ENCODE measurements around the gene XRRA1. TPM values are rescaled to one million over a fixed set of nuclear protein-coding genes. Genes with fewer than 3 reads are reported as not detected.

The XRRA1 gene
- total RNA-seq, 1 experiment from 2014 or later: 49.6 TPM

DNA sequence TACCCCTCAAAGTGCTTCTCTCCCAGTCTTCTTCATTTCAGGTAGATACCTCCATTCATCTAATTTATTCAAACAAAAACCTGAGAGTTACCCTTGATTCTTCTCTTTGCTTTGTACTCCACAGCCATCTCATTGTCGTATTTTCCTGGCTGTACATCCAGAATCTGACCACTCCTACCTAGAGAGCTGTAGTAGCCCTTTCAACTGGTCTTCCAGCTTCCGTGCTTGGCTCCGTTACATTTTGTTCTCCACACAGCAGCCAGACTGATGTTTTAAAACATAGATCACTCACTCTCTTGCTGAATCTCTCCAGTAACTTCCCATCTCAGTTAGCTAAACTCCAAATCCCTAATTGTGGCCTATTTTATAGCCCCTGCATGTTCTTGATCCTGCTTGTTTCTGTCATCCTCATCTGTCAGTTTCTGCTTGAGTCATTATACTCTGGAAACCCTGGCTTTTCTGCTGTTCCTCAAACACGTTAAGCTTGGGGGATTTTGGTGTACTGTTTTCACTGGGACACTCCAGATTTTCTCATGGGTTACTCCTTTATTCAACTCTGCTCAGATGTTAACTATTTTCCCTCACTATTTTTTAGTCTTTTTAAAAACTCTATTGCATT lies 7.6 kb upstream of the XRRA1 start:
- peaks cover 34% of the 10 kb centered on the region for H3K36me3 Mint-ChIP-seq (ENCODE audit: insufficient read depth, unreplicated experiment)
- no peaks in the 10 kb centered on the region for H3K9me3 Mint-ChIP-seq (ENCODE audit: unreplicated experiment)
- POLR2A ChIA-PET: interaction anchor here (0.6 to 1.1 kb wide), 2 partner anchors 8 to 353 kb away, joined by 3 to 8 read pairs; partner anchors contain the start of genes SPCS2 and XRRA1
- H3K4me3 Mint-ChIP-seq (ENCODE audit: unreplicated experiment): no peak overlapping the region
- no TSS peak for BruUV-seq (replicated peaks)
- peaks cover 48% of the 10 kb centered on the region for H3K4me1 Mint-ChIP-seq (ENCODE audit: insufficient read depth, unreplicated experiment)
- intact Hi-C loops (cut with micrococcal nuclease): no loop called here
- CTCF ChIA-PET: interaction anchor here (0.5 to 1.0 kb wide), 4 partner anchors 27 to 750 kb away, joined by 3 read pairs; no protein-coding TSS in a partner anchor
- DNase-seq (ENCODE audit: unreplicated experiment): no peak
- H3K27me3 Mint-ChIP-seq (ENCODE audit: insufficient read depth, unreplicated experiment): no peaks in the 10 kb centered on the region
- no peak for TF ChIP-seq CTCF (IDR thresholded peaks at IDR 0.05; ENCODE audit: unreplicated experiment)
- H3K27ac Mint-ChIP-seq (ENCODE audit: low read depth, unreplicated experiment): no peak overlapping the region

DNA sequence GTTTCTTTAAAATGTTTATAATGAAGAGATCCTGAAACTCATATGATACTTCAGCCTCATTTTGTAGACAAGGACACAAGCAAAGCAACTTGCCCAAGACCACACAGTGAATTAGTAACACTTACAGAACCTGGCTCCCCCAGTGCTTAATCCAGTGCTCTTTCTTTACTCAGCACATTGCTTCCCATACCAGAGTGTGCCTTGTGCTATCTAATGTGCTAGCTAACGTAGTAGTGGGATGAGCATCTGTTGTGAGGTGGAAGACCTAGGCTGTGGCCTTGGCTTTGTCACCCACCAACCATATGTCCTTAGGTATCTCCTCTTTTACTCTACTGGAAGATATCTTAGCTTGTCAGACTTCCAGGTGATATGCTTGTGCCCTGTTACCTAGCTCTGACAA lies 5.3 kb upstream of the XRRA1 start:
- no peak for TF ChIP-seq CTCF (IDR thresholded peaks at IDR 0.05; ENCODE audit: unreplicated experiment)
- BruUV-seq (replicated peaks): no TSS peak
- CTCF ChIA-PET: interaction anchor here (0.6 to 1.0 kb wide), 2 partner anchors 24 to 215 kb away, joined by 4 read pairs; no protein-coding TSS in a partner anchor
- POLR2A ChIA-PET: interaction anchor here (0.7 to 1.8 kb wide), 3 partner anchors 12 to 39 kb away, joined by 3 to 5 read pairs (median 3); no protein-coding TSS in a partner anchor
- Mint-ChIP-seq H3K4me1 (ENCODE audit: insufficient read depth, unreplicated experiment) (peaks cover 48% of the 10 kb centered on the region), H3K27ac (ENCODE audit: low read depth, unreplicated experiment) (no peak overlapping the region), H3K4me3 (ENCODE audit: unreplicated experiment) (no peak overlapping the region), H3K36me3 (ENCODE audit: insufficient read depth, unreplicated experiment) (peaks cover 28% of the 10 kb centered on the region), H3K9me3 (ENCODE audit: unreplicated experiment) (no peaks in the 10 kb centered on the region), H3K27me3 (ENCODE audit: insufficient read depth, unreplicated experiment) (no peaks in the 10 kb centered on the region)
- intact Hi-C loops (cut with micrococcal nuclease): no loop called here
- DNase-seq (ENCODE audit: unreplicated experiment): no peak

- intact Hi-C loops (cut with micrococcal nuclease): no loop called here
- Mint-ChIP-seq H3K4me3 (ENCODE audit: unreplicated experiment) (no peak overlapping the region), H3K27ac (ENCODE audit: low read depth, unreplicated experiment) (no peak overlapping the region), H3K4me1 (ENCODE audit: insufficient read depth, unreplicated experiment) (peaks cover 41% of the 10 kb centered on the region), H3K36me3 (ENCODE audit: insufficient read depth, unreplicated experiment) (peaks cover 21% of the 10 kb centered on the region), H3K27me3 (ENCODE audit: insufficient read depth, unreplicated experiment) (no peaks in the 10 kb centered on the region), H3K9me3 (ENCODE audit: unreplicated experiment) (no peaks in the 10 kb centered on the region)
- ChIA-PET POLR2A (interaction anchor here (0.9 to 1.8 kb wide), 3 partner anchors 12 to 40 kb away, joined by 3 to 7 read pairs (median 5); partner anchors contain the start of gene NEU3), CTCF (interaction anchor here (1.0 kb wide), 1 partner anchor 23 kb away, joined by 4 read pairs; no protein-coding TSS in a partner anchor)
- no TSS peak for BruUV-seq (replicated peaks)
- TF ChIP-seq CTCF (IDR thresholded peaks at IDR 0.05; ENCODE audit: unreplicated experiment): no peak
- no peak for DNase-seq (ENCODE audit: unreplicated experiment)
Observed at GRCh38 chr11:74953451-74953850, 4.6 kb upstream of the XRRA1 start.

DNA sequence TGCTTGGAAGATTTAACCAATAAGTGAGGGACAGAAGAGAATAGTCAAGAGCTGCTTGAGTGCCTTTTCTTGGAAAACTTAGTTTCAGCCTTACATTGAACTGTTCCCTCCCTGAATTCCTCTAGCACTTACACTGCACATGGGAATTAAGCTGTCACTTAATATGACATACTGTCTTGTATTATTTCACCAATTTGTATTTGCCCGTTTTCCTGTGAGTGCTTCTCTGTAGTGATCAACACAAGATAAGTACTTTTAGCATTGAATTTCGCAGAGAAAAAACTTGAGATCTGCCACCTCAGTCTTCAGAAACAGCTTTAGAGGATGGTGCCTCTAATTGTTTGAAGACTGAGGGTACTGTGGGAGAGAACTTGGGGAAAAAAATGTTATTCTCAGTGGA lies 3.9 kb upstream of the XRRA1 start:
- no peak overlapping the region for H3K27ac Mint-ChIP-seq (ENCODE audit: low read depth, unreplicated experiment)
- H3K9me3 Mint-ChIP-seq (ENCODE audit: unreplicated experiment): no peaks in the 10 kb centered on the region
- H3K27me3 Mint-ChIP-seq (ENCODE audit: insufficient read depth, unreplicated experiment): no peaks in the 10 kb centered on the region
- no peak overlapping the region for H3K4me3 Mint-ChIP-seq (ENCODE audit: unreplicated experiment)
- BruUV-seq (replicated peaks): no TSS peak
- H3K4me1 Mint-ChIP-seq (ENCODE audit: insufficient read depth, unreplicated experiment): peaks cover 34% of the 10 kb centered on the region
- intact Hi-C loops (cut with micrococcal nuclease): no loop called here
- CTCF ChIA-PET: no interaction called here
- DNase-seq (ENCODE audit: unreplicated experiment): no peak
- peaks cover 18% of the 10 kb centered on the region for H3K36me3 Mint-ChIP-seq (ENCODE audit: insufficient read depth, unreplicated experiment)
- no peak for TF ChIP-seq CTCF (IDR thresholded peaks at IDR 0.05; ENCODE audit: unreplicated experiment)
- POLR2A ChIA-PET: interaction anchor here (1.6 kb wide), 1 partner anchor 36 kb away, joined by 7 read pairs; the partner anchor contains the start of gene NEU3
